NT2/D1 (cell line): ENCODE results near the gene SIM1.

Experiments
- DNase-seq: peaks from one replicate; pipeline ENCODE4 v3.0.0-alpha.2; 2011; ENCODE audit warnings: low read depth, low spot score
- H3K27me3 ChIP-seq: 2 replicates; pipeline ENCODE4 v1.6.0; 2011; ENCODE audit warnings: mild to moderate bottlenecking; ENCODE audit not compliant: insufficient read length, insufficient read depth
- H3K36me3 ChIP-seq: 2 replicates; pipeline ENCODE4 v1.6.1; 2011; ENCODE audit warnings: mild to moderate bottlenecking, low read length, mixed read lengths; ENCODE audit not compliant: insufficient read depth, insufficient read length
- H3K4me1 ChIP-seq: 2 replicates; pipeline ENCODE4 v1.5.1; 2011; ENCODE audit not compliant: insufficient read depth, insufficient read length
- H3K4me3 ChIP-seq: 2 replicates; pipeline ENCODE4 v1.5.1; 2011; ENCODE audit warnings: low read depth; ENCODE audit not compliant: insufficient read length
- H3K9ac ChIP-seq: 2 replicates; pipeline ENCODE4 v1.6.0; 2011; ENCODE audit warnings: low read depth; ENCODE audit not compliant: insufficient read length
- H3K9me3 ChIP-seq: 2 replicates; pipeline ENCODE4 v1.5.1; 2011; ENCODE audit warnings: mild to moderate bottlenecking, low read length; ENCODE audit not compliant: insufficient read depth
- SUZ12 ChIP-seq: IDR thresholded peaks from 2 replicates; pipeline ENCODE4 v1.6.1; 2011; ENCODE audit not compliant: insufficient read length, insufficient read depth; ENCODE audit errors: extremely low read depth
- YY1 ChIP-seq: IDR thresholded peaks from 2 replicates; pipeline ENCODE4 v1.6.1; 2011; ENCODE audit not compliant: insufficient read length, insufficient read depth
- ZNF274 ChIP-seq: IDR thresholded peaks from 2 replicates; pipeline ENCODE4 v1.6.1; 2011; ENCODE audit warnings: mild to moderate bottlenecking, low read depth, low read length

Gene SIM1

GRCh38 chr6:100458841-100459591 lies 5.7 kb downstream of the SIM1 start:
- peaks cover 4% of the 10 kb centered on the region for H3K4me1 ChIP-seq
- H3K36me3 ChIP-seq, result no peaks in the 10 kb centered on the region
- no peak for DNase-seq
- no peak overlapping the region for H3K9ac ChIP-seq
- H3K4me3 ChIP-seq, result peak overlapping the region; percentile 34
- TF ChIP-seq ZNF274 (no peak), SUZ12 (peak; percentile 24)
- no peaks in the 10 kb centered on the region for H3K9me3 ChIP-seq
- peaks cover 100% of the 10 kb centered on the region for H3K27me3 ChIP-seq

DNA sequence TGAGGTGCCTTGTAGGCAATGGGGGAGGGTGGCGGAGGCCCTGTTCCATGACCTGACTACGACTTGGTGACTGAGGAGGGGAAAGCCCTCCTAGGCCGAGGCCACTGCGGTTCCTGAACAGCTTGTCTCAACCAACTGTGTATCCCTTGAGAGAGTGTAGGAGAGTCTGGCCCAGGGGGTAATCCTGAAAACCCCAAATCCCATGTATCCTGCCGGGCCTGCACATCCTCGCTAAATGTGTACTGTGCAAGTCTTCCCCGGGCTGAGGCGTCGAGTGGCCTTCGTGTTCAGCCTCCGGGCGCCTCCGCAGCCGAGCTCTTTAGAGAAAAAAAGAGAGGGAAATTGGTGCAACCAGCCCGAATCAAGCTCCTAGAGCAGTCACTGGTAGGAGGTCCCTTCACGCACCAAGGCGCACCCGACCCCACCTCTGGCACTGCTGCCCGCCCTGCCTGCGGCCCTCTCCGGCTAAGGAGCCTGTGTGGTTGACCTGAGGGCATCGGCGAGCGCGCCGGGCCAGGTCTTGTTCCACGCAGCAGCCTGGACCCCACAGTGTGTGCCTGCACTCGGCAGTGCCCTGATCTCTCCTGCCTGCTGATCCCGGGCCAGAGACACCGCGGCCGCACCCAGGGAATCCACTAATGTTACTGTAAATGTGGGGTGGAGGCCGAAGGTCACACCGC lies 7.3 kb downstream of the SIM1 start:
- no peak for TF ChIP-seq ZNF274
- no peak for TF ChIP-seq SUZ12
- no peak for TF ChIP-seq YY1
- Histone ChIP-seq H3K4me1 (peaks cover 4% of the 10 kb centered on the region), H3K9me3 (no peaks in the 10 kb centered on the region), H3K9ac (no peak overlapping the region), H3K36me3 (no peaks in the 10 kb centered on the region), H3K27me3 (peaks cover 100% of the 10 kb centered on the region), H3K4me3 (peak overlapping the region; percentile 34)
- DNase-seq, result no peak

DNA sequence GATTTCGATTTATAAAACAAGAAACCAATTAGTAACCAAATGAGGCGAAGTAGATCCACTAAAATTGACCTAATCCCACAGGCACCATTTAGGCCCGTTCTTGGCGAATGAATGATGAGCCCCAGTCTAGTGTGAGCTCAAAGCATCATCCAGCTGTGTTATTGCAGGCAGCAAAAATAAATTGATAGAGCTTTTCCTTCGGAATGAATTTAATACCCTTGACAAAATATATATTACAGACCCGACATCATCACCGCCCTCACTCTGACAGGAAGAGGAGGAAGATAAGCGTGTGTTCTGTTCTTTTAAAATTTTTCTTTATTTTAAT lies 7.8 kb downstream of the SIM1 start:
- H3K36me3 ChIP-seq, result no peaks in the 10 kb centered on the region
- no peak overlapping the region for H3K4me3 ChIP-seq
- H3K9ac ChIP-seq, result no peak overlapping the region
- TF ChIP-seq ZNF274 (no peak), SUZ12 (no peak), YY1 (no peak)
- DNase-seq, result no peak
- peaks cover 100% of the 10 kb centered on the region for H3K27me3 ChIP-seq
- H3K4me1 ChIP-seq, result peaks cover 4% of the 10 kb centered on the region
- H3K9me3 ChIP-seq, result no peaks in the 10 kb centered on the region

GRCh38 chr6:100456141-100456907 lies 8.4 kb downstream of the SIM1 start:
- H3K9ac ChIP-seq, result no peak overlapping the region
- no peak for DNase-seq
- H3K36me3 ChIP-seq, result no peaks in the 10 kb centered on the region
- peak overlapping the region; percentile 2 for H3K4me3 ChIP-seq
- peaks cover 98% of the 10 kb centered on the region for H3K27me3 ChIP-seq
- no peaks in the 10 kb centered on the region for H3K9me3 ChIP-seq
- TF ChIP-seq YY1, result no peak
- no peak for TF ChIP-seq ZNF274
- no peak for TF ChIP-seq SUZ12
- H3K4me1 ChIP-seq, result peaks cover 4% of the 10 kb centered on the region

DNA sequence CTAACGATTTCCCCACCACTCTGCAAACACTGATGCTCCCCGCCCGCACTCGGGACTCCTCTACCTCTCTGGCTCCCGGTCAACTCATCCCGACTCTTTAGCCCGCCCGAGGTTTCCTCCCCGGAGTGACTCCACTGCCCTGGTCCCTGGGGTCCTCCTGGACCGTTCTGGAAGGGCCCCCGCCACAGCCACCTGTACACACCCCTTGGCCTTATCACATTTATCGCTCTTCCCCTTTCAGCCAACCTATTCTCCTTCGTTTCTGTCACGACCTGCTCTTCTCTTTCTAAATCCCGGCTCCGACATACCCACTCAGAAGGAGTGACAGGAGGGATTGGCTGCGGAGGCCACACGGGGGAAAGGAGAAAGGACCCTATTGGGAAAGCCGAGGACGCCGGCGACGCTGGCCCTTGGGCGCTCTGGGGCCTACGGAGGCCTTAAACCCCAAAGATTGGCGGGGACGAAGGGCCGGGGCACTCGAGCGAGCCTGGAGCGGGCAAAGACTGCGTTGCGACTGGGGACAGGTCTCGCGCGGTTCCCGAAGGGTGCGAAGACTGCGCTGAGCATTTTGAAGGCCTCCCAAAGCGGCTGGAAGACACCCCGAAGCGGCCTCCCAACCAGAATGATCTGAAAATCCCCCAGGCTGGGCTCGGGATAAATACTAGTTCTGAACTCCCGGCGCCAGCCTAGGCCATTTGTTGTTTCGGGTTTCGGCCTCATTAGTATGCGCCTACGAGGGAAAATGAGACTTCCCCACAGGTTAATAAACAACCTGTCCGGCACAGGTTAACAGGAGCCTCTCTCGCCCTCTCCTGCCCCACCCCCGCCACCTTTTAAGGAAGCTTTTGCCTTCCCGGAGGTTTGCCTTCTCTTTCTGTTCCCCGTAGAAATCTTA lies 9.2 kb downstream of the SIM1 start:
- Histone ChIP-seq H3K4me3 (peak overlapping the region; percentile 2), H3K36me3 (no peaks in the 10 kb centered on the region), H3K9ac (no peak overlapping the region), H3K9me3 (no peaks in the 10 kb centered on the region), H3K27me3 (peaks cover 90% of the 10 kb centered on the region), H3K4me1 (peaks cover 4% of the 10 kb centered on the region)
- no peak for DNase-seq
- TF ChIP-seq ZNF274, result no peak
- no peak for TF ChIP-seq SUZ12
- TF ChIP-seq YY1, result no peak

GRCh38 chr6:100454551-100455229 lies 10.0 kb downstream of the SIM1 start:
- H3K4me3 ChIP-seq, result no peak overlapping the region
- peaks cover 82% of the 10 kb centered on the region for H3K27me3 ChIP-seq

More at GRCh38 chr6:100454551-100455229, 10.0 kb downstream of the SIM1 start:
- peaks cover 4% of the 10 kb centered on the region for H3K4me1 ChIP-seq
- H3K9me3 ChIP-seq, result no peaks in the 10 kb centered on the region
- no peaks in the 10 kb centered on the region for H3K36me3 ChIP-seq
- DNase-seq, result no peak
- H3K9ac ChIP-seq, result no peak overlapping the region
- TF ChIP-seq SUZ12, result peak; percentile 3
- TF ChIP-seq ZNF274, result no peak
